GM19372 (cell line): ENCODE data around the gene CFAP73.
"Not testable (repeated sequence)": the region's sequence is repeated elsewhere in the genome, so short reads cannot be mapped to it uniquely, and the experiment has no call there.

Experiments used
- ATAC-seq: cut with Tn5 transposase; IDR thresholded peaks from one replicate; pipeline ENCODE4 v1.9.1; 2021; ENCODE audit warnings: mild to moderate bottlenecking, low read depth, moderate library complexity; ENCODE audit not compliant: unreplicated experiment

The CFAP73 gene

DNA sequence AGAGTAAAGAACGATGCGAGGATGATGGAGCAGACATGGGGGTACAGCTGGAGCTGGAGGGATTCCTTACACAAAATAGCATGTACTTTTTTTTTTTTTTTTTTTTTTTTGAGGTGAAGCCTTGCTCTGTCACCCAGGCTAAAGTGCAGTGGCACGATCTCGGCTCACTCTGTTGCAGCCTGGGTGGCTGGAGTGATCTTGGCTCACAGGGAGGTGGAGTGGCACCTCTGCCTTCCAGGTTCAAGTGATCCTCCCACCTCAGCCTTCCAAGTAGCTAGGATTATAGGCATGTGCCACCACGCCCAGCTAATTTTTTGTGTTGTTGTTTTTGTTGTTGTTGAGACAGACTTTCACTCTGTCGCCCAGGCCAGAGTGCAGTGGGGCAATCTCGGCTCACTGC lies 8.8 kb upstream of the CFAP73 start:
- ATAC-seq, result no peak

DNA sequence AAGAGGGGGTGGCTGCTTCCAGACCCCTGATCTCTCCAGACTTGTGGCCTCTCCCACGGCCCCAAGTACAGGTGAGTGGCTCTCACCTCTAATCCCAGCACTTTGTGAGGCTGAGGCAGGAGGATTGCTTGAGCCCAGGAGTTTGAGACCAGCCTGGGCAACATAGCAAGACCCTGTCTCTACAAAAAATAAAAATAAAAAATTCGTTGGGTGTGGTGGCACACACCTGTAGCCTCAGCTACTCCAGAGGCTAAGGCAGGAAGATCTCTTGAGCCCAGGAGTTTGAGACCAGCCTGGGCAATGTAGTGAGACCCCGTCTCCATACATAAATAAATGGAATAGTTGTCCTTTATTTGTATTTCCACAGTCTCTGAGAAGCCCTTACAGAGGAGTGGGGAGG lies 7.8 kb upstream of the CFAP73 start:
- not testable (repeated sequence) for ATAC-seq

DNA sequence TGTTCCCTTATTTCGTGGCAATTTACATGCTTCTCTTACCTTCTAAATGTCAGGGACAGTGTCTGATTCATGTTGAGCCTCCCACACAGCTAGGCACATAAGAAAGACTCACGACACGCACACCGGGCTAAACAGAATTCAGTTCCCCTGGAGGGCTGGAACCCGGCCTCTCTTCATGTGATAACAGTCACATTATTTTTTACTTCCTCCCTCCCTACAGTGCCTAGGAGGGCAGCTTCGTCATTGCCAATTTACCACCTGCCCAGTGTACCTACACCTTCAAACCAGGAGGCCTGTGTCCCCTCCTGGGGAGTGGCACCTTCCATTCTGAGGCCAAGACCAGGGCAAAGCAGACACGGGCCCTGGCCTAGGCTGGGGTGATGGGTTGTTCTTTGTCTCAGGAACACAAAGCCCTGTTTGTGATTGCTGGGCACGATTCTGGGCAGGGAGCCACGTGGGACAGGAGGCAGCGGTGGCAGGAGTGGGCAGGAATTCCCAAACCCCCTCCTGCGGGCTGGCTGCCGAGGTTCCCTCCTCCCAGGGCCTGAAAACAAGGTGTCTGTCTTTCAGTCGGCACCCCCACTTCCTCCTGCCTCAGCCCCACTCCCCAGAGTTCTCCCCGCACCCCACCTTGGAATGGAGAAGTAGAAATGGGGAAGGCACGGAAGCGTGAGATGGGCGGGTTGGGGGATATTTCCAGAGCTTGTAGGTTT lies 7.2 kb upstream of the CFAP73 start:
- ATAC-seq, result no peak

GRCh38 chr12:113142886-113143332 lies 6.6 kb upstream of the CFAP73 start:
- no peak for ATAC-seq

GRCh38 chr12:113143959-113144358 lies 5.6 kb upstream of the CFAP73 start:
- ATAC-seq, result no peak

- no peak for ATAC-seq
These were observed 4.7 kb upstream of the CFAP73 start for GRCh38 chr12:113144806-113145205.

GRCh38 chr12:113145720-113146551 lies 3.6 kb upstream of the CFAP73 start:
- no peak for ATAC-seq

GRCh38 chr12:113146999-113147398 lies 2.5 kb upstream of the CFAP73 start:
- no peak for ATAC-seq

GRCh38 chr12:113151655-113152054 lies 2.1 kb downstream of the CFAP73 start:
- ATAC-seq, result no peak

GRCh38 chr12:113152196-113152834 lies 2.8 kb downstream of the CFAP73 start:
- ATAC-seq, result no peak

DNA sequence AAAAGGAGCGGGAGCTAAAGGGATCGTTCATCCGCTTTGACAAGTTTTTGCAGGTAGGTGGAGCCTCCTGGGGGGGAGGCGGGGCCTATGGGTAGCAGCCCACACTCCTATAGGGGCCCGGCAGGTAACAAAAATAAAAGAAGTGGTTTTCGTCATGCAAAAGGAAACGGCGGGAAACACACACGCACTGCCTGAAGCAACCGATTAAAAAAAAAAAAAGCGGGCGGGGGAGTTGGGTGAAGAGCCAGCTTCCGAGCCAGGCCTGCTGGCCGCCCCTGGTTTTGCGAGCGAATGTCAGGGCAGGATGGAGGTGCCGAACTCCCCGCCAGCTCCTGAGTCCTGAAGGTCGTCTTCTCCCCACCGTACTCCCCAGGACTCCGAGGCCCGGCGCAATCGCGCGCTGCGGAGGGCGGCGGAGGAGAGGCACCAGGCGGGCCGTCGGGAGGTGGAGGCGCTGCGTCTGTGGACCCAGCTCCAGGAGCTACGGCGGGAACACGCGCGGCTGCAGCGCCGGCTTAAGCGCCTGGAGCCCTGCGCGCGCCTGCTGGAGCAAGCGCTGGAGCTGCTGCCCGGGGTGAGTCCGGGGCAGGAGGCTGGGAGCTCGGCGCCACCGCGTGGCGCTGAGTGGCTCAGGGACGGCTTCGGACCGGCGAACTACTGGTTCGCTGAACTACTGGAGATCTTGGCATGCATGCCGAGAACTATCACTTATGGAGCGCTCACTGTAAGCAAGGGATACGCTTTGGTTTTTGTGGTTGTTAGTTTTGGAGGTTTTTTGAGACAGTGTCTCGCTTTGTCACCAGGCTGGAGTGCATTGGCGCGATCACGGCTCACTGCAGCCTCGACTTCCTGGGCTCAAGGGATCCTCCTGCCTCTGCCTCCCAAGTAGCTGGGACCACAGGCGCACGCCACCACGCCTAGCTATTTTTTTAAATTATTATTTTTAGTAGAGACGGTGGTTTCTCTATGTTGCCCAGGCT lies 3.6 kb downstream of the CFAP73 start:
- ATAC-seq, result peak; percentile 50

- ATAC-seq, result no peak
These were observed 4.9 kb downstream of the CFAP73 start for GRCh38 chr12:113154351-113154973.

DNA sequence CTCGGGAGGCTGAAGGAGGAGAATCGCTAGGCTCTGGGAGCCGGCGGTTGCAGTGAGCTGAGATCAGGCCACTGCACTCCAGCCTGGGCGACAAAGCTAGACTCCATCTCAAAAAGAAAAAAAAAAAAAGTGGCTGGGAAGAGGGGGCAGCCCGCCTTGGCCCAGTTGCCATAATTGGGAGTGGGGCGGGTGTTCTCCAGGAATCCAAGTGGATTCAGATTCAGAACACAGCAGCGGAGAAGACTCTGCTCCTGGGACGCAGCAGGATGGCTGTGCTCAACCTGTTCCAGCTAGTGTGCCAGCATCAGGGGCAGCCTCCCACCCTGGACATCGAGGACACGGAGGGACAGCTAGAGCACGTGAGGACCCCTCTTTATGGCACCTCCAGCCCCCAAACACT lies 5.5 kb downstream of the CFAP73 start:
- ATAC-seq, result no peak

DNA sequence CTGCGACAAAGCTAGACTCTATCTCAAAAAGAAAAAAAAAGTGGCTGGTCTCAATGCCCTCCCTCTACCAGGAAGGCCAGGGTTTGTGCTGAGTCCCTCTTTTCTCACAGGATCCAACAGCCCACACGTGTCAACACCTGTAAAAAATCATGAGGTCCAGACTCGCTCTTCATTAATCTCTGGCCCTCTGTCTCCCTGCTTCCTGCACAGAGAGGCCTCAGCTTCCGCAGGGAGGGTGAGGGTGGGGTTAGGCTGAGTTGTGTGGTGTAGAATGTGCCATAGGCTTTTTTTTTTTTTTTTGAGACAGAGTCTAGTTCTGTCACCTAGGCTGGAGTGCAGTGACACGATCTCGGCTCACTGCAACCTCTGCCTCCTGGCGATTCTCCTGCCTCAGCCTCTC lies 6.1 kb downstream of the CFAP73 start:
- no peak for ATAC-seq

GRCh38 chr12:113157218-113157859 lies 7.8 kb downstream of the CFAP73 start:
- no peak for ATAC-seq

- no peak for ATAC-seq
These were observed 9.1 kb downstream of the CFAP73 start for GRCh38 chr12:113158439-113159203.

GRCh38 chr12:113159937-113160336 lies 10.4 kb downstream of the CFAP73 start:
- no peak for ATAC-seq

DNA sequence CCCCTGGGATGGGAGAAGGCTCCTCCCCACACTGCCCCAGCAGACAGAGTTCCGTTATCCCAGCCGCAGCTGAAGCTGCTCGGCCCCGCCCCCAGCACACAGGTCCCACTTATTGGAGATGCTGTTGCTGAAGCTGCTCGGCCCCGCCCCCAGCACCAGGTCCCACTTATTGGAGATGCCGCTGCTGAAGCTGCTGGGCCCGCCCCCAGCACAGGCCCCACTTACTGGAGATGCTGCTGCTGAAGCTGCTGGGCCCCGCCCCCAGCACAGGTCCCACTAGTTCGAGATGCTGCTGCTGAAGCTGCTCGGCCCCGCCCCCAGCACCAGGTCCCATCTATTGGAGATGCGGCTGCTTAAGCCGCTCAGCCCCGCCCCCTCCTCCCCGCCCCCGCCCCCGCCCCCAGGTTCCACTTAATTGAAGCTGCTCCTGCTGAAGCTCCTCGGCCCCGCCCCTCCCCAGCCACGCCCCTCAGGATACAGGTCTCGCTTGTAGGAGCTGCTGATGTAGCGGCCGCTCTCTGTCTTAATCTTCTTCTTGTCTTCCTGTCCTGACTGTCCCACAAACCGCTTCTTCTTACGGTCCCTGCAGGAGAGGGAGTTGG lies 12.0 kb downstream of the CFAP73 start:
- no peak for ATAC-seq
